Inflammatory macrophage treated with lipopolysaccharide for 4 hours (primary cell): ENCODE results near the gene ZNF536.
"Not testable (repeated sequence)": the region's sequence is repeated elsewhere in the genome, so short reads cannot be mapped to it uniquely, and the experiment has no call there.

Experiments
- DNase-seq: peaks from one replicate; pipeline ENCODE4 v3.0.0-alpha.2; 2020

The ZNF536 gene

GRCh38 chr19:30423481-30423880 lies 51.3 kb downstream of the ZNF536 start:
- DNase-seq, result no peak

DNA sequence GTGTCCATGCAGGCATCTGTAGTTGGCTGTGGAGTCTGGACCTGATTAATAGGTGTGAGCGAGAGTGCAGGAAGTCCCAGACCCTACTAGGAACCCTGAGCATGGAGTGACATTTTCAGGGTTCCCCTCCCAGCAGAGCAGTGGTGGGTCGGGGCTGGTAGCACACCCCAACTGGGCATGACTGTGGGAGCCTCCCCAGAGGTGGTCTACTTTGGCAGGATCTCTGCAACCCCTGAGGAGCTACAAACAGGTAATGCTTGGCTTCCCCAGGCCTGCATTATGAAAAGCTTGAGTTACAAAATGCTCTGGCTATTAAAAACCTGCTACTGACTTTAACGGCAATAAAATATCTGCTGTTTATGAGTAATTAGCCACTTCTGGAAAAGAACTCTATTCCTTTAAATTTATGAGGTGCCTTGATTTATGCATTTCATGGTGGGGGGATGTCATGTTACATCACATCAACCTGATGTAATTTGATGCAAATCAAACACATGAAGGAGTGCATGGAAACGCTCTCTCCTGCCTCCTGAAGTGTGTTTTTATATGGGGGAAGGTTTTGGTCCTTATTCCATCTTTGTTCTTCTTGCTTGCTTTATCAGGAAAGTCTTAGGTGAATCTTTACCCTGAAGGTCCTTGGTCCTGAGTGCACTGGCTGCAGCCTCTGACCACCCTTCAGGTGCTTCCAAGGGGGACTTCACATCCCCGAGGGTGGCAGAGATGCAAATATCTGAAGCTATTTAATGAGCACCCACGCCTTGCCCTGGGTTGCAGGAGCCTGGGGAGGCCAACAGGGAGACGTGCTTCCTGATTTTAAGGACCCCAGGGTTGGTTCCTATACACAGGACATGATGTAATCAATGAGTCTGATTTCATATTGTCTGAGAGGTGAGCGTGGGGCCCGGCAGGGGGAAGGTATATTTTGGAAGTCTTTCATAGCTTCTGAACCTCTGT lies 54.0 kb downstream of the ZNF536 start:
- no peak for DNase-seq

DNA sequence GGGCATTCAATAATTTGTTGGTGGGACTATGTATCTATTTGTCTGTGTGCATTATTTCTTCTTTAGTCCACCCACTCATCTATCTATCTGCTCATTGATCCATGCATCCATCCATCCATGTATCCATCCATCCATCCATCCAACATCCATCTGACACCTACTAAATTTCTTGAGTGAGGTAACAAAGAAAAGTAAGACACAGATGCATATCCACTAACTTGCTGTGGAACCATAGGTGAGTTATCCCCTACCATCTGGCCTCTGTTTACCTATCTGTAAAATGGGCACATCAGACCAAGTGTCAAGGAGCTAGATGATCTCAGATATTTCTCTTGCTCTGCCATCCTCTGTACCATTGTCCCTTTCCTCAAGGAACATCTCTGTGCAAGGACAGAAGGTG lies 54.7 kb downstream of the ZNF536 start:
- DNase-seq, result no peak

- no peak for DNase-seq
Observed at GRCh38 chr19:30428092-30428680, 56.0 kb downstream of the ZNF536 start.

- no peak for DNase-seq
Observed at GRCh38 chr19:30428844-30429243, 56.7 kb downstream of the ZNF536 start.

GRCh38 chr19:30430206-30430734 lies 58.1 kb downstream of the ZNF536 start:
- DNase-seq, result no peak

- no peak for DNase-seq
Observed at GRCh38 chr19:30431591-30431990, 59.4 kb downstream of the ZNF536 start.

DNA sequence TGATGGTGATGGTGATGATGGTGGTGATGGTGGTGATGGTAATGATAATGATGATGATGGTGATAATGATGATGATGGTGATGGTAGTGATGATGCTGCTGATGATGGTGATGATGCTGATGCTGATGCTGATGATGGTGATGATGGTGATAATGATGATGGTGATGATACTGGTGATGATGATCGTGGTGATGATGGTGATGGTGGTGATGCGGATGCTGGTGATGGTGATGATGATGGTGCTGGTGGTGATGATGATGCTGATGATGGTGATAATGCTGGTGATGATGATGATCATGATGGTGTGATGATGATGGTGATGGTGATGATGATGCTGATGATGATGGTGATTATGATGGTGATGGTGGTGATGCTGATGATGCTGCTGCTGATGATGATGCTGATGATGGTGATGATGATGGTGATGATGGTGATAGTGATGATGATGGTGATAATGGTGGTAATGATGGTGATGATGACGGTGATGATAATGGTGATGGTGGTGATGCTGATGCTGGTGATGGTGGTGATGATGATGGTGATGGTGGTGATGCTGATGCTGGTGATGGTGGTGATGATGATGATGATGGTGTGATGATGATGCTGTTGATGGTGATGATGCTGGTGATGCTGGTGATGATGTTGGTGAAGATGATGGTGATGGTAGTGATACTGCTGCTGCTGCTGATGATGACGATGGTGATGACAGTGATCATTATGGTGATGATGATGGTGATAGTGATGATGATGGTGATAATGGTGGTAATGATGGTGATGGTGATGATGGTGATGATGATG lies 62.8 kb downstream of the ZNF536 start:
- no peak for DNase-seq

DNA sequence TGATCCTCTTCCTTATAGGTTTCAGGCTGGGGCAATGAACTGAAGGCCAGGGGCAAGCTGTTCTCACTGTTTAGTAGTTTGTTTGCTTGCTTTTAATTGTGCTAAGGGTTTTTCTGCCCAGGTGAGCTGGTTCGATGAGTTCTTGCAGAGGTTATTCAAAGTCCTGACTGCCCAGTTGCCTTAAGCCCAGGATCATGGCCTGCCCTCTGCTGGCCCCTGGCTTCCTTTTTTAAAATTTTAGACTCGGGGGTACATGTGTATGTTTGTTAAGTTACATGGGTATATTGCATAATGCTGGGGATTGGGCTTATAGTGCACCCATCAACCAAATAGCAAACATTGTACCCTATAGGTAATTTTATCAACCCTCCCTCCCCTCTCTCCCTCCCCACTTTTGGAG lies 65.7 kb downstream of the ZNF536 start:
- no peak for DNase-seq

DNA sequence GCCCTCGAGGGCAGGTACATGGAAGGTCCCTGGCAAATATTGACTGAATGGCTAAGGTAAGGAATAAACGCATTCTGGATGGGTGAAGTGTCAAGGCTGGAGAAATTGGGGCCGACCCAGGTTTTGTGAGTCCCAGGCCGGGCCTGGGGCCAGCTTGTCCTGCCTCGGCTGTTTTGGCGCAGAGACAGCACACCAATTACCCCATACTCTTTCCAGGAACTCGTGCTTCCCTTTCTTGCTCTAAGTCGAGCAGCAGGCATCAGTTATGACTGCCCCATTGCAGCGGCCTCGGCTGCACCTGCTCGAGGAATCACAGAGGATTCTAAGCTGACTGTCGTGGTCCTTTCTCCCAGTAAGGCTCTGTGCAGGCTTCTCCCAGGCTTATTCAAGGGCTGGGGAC lies 67.1 kb downstream of the ZNF536 start:
- DNase-seq, result no peak

GRCh38 chr19:30441011-30441410 lies 68.8 kb downstream of the ZNF536 start:
- no peak for DNase-seq

GRCh38 chr19:30442674-30443073 lies 70.5 kb downstream of the ZNF536 start:
- DNase-seq, result no peak

DNA sequence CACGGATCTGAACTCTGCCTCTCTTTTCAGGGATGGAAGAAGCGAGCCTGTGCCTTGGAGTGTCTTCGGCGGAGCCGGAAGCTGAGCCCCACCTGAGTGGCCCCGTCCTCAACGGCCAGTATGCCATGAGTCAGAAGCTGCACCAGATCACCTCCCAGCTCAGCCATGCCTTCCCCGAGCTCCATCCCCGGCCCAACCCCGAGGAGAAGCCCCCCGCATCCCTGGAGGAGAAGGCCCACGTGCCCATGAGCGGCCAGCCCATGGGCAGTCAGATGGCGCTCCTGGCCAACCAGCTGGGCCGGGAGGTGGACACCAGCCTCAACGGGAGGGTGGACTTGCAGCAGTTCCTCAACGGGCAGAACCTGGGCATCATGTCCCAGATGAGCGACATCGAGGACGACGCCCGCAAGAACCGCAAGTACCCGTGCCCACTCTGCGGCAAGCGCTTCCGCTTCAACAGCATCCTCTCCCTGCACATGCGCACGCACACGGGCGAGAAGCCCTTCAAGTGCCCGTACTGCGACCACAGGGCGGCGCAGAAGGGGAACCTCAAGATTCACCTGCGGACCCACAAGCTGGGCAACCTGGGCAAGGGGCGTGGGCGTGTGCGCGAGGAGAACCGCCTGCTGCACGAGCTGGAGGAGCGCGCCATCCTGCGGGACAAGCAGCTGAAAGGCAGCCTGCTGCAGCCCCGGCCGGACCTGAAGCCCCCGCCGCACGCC lies 71.5 kb downstream of the ZNF536 start:
- DNase-seq, result no peak

DNA sequence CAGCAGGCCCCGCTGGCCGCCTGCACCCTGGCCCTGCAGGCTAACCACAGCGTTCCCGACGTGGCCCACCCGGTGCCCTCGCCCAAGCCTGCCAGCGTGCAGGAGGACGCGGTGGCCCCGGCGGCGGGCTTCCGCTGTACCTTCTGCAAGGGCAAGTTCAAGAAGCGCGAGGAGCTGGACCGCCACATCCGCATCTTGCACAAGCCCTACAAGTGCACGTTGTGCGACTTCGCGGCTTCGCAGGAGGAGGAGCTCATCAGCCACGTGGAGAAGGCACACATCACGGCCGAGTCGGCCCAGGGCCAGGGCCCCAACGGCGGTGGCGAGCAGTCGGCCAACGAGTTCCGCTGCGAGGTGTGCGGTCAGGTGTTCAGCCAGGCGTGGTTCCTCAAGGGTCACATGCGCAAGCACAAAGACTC lies 72.1 kb downstream of the ZNF536 start:
- DNase-seq, result no peak

DNA sequence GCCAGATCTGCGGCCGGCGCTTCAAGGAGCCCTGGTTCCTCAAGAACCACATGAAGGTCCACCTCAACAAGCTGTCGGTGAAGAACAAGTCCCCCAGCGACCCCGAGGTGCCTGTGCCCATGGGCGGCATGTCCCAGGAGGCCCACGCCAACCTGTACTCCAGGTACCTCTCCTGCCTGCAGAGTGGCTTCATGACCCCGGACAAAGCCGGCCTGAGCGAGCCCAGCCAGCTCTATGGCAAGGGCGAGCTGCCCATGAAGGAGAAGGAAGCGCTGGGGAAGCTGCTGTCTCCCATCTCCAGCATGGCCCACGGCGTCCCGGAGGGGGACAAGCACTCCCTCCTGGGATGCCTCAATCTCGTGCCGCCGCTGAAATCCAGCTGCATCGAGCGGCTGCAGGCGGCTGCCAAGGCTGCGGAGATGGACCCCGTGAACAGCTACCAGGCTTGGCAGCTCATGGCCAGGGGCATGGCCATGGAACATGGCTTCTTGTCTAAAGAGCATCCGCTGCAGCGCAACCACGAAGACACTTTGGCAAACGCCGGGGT lies 72.6 kb downstream of the ZNF536 start:
- DNase-seq, result no peak

- DNase-seq, result no peak
Observed at GRCh38 chr19:30445385-30445784, 73.2 kb downstream of the ZNF536 start.

- DNase-seq, result not testable (repeated sequence)
Observed at GRCh38 chr19:30446120-30446519, 73.9 kb downstream of the ZNF536 start.

DNA sequence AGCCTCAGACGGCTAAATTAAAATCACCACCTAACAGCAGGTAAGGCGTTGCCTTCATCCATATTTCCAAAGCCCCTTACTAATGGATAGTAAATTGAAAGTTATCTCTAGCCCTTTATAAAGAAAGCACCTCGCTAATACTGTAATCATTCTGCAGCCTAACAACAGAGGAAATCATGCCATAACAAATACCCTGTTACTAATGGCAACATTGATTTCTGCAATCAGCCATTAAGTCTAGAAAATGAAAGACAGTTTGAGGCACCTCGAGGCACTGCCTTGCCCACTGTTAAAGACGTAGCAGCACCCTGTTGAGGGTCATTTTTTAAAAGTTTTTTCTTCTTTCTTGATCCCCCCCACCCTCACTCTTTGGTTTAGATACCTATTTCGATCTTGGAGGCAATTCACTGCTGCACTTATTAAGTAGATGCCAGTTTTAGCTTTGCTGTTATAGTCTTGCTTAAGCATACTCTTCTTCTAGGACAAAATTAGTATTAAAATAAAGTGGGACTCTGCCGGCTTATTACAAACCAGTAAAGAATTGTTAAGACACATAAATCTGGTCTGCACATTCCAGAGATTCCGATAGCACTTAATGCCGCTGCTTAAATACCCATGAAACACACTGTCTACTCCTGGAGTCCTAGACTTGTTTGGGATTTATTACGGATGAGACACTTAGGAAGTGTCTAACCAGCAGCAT lies 74.8 kb downstream of the ZNF536 start:
- DNase-seq, result no peak

GRCh38 chr19:30447553-30447870 lies 75.3 kb downstream of the ZNF536 start:
- no peak for DNase-seq

DNA sequence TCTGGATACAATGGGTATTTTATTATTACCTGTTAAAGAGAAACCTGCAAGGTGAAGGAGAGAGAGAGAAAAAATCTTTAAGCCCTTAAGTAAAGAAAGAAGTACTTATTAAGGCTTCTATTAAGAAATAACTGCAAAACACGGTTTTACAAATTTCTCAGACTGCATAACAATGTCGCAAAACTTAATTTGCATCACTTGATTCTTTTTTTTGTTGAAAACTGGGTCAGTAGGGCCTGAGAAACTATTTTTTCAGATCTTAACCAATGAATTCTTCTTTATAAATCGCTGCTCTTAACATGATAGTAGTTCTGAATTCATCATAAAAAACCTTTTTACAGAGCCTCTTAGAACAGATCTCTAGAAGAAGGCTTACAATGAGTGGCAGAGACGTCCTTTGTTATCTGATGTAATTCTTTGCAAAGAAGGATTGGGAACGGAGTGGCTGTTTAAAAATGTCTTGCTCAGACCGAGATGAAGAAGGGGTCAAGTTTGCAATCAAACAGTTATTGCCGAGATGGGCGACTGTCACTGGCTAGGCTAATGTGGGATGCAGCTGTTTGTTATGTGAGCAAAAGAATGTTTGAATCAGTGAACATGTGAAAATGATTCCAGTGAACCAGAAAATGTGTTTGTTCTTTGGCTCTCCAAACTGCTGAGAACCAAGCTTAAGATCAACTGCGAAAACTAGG lies 76.3 kb downstream of the ZNF536 start:
- no peak for DNase-seq

GRCh38 chr19:30449078-30449590 lies 77.0 kb downstream of the ZNF536 start:
- DNase-seq, result no peak
